Umbilical cord (tissue), 2 donors: ENCODE data around the gene GOLGA8N. TPM values are rescaled to one million over a fixed set of nuclear protein-coding genes. Genes with fewer than 3 reads are reported as not detected.

ENCODE experiments used
- DNase-seq: peaks from one replicate; pipeline ENCODE4 v3.0.0-alpha.2; 2015; ENCODE audit warnings: low spot score
- total RNA-seq: library from RNA; depleted of rRNA; stranded (reverse); fragments of >200 nt; gene quantifications from one replicate; pipeline ENCODE4 v1.2.3, GENCODE V29; 2014; ENCODE audit warnings: low replicate concordance; ENCODE audit not compliant: insufficient read depth

Gene GOLGA8N
- total RNA-seq, 1 donor from 2014 or later, result 14.7 TPM

DNA sequence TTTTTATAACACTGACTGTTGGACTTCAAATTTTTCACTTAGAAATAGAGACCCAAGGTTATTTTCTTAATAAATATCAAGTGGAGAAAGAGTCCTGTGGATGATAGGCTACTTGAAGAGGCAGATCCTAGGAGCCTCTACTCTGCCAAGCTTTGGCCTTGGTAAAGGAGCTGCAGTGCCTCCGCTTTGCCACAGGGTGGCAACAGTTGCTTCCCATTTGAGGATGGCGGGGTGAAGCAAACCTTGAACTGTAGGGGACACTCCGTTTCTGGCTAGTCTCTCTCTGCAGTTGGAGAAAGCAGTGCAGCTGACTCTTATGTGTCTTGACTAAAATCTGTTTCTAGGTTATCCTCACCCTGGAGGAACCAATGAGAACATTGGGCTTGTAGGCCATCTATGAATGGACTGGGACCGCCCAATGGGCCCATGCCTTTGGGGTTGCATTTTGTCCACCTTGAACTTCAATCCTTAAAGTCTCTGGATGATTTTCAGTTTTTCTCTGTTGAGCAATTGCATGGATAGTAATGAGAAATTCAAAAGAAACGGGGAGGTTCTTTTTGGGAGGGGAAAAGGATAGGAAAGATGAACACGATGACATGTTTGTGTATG, 58.1 kb downstream of the GOLGA8N start:
- peak; percentile 51 for DNase-seq

DNA sequence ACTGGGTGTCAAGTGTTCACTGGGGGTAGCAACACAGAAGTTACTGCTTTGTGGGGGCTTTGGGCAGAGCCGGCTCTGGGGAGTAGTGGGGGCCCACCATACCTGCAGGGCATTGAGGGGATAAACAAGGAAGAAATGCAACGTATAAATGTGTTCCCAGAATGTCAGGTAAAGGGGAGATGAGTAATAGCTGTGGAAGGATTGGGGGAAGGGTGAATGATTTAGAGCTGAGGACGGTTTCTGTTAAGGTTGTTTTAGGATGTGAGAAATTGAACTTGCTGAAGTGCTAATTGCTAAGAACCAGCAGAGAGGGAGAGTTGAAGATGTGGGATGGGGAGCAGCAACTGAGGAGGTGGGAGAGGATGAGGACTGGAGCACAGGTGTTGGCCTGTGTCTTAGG, 58.9 kb downstream of the GOLGA8N start:
- no peak for DNase-seq

DNA sequence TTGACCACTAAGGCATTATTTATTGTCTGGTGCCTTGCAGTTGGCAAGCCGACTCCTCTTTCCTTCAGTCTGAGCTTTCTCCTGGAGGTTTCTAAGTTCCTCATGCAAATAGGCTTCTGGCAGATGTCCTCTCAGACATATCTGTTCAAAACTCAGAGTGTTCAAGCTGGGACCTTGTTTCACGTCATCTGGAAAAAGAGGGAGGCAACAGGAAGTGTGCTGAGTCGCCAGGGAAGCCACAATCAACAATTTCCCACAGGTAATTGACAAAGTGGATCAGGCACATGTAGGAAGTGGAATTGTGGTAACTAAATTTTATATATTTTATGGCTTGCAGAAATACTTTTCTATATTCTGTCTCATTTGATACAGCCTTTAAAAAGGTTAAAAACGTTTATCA, 62.8 kb downstream of the GOLGA8N start:
- DNase-seq, result peak; percentile 34

DNA sequence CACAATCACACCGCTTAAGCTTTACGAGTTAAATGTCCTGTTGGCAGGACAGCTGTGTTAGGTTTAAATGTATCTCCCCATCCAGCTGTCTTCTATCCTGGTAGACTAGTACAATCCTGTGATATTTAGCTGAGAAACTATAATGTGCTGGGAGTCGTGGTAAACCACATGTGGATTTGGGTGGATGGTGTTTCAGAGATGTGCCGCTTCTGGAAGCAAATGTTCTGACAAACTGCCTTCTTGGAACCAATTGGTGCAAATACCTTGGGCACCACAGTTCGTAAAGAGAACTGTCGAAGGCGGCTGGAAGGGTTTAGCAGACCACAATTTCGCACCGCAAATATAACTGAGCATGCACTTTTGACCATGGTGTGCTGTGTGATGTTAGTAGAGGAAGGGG, 63.2 kb downstream of the GOLGA8N start:
- peak; percentile 58 for DNase-seq

Other genes starting within 250 kb of the GOLGA8N start
- 1.2 TPM for gene GOLGA8K, start 190.2 kb upstream of the GOLGA8N start, total RNA-seq
- not detected for gene GOLGA8O, start 137.8 kb upstream of the GOLGA8N start, total RNA-seq
- gene ARHGAP11A, start 22.0 kb downstream of the GOLGA8N start, total RNA-seq, result 10.1 TPM
- gene SCG5, start 48.3 kb downstream of the GOLGA8N start, total RNA-seq, result 1.4 TPM
- 3.6 TPM for gene GREM1, start 124.5 kb downstream of the GOLGA8N start, total RNA-seq